Mesenchymal stem cell (in vitro differentiated cells and primary cell): ENCODE results near the gene CEP112.

ENCODE experiments used
- DNase-seq: peaks from one replicate; pipeline ENCODE4 v3.0.0-alpha.2; 2013
- H2AFZ ChIP-seq: one replicate; pipeline ENCODE4 v1.6.1; 2013; ENCODE audit warnings: low read depth, mild to moderate bottlenecking, control low read depth, inconsistent platforms, low read length, moderate library complexity
- H2AK5ac ChIP-seq: 2 replicates; pipeline ENCODE4 v1.6.1; 2013; ENCODE audit warnings: low read length, moderate library complexity, mild to moderate bottlenecking, inconsistent platforms; ENCODE audit not compliant: severe bottlenecking
- H2BK120ac ChIP-seq: one replicate; pipeline ENCODE4 v1.6.1; 2013; ENCODE audit warnings: low read depth, mild to moderate bottlenecking, inconsistent platforms, low read length, moderate library complexity
- H2BK12ac ChIP-seq, 2 experiments: one replicate each; pipeline ENCODE4 v1.6.1; 2013; ENCODE audit warnings: inconsistent platforms in 2 of 2, low read length in 2 of 2, mild to moderate bottlenecking in 2 of 2, moderate library complexity in 2 of 2, control low read depth in 1 of 2
- H2BK15ac ChIP-seq: one replicate; pipeline ENCODE4 v1.6.1; 2013; ENCODE audit warnings: mild to moderate bottlenecking, low read depth, inconsistent platforms; ENCODE audit not compliant: poor library complexity, severe bottlenecking
- H2BK5ac ChIP-seq: 2 replicates; pipeline ENCODE4 v1.6.1; 2013; ENCODE audit warnings: low read depth, mild to moderate bottlenecking, low read length, control low read depth, inconsistent platforms; ENCODE audit not compliant: poor library complexity, severe bottlenecking
- H3K14ac ChIP-seq, 2 experiments: one replicate each; pipeline ENCODE4 v1.6.1; 2013; ENCODE audit warnings: inconsistent platforms in 2 of 2, low read length in 2 of 2, control low read depth in 1 of 2, mild to moderate bottlenecking in 1 of 2, moderate library complexity in 1 of 2
- H3K18ac ChIP-seq, 2 experiments: one replicate each; pipeline ENCODE4 v1.6.1; 2013; ENCODE audit warnings: inconsistent platforms in 2 of 2, low read length in 2 of 2, control low read depth in 1 of 2, low read depth in 1 of 2, mild to moderate bottlenecking in 1 of 2
- H3K23ac ChIP-seq, 2 experiments: one replicate each; pipeline ENCODE4 v1.6.1; 2013; ENCODE audit warnings: inconsistent platforms in 2 of 2, low read length in 2 of 2, mild to moderate bottlenecking in 2 of 2, moderate library complexity in 2 of 2, control low read depth in 1 of 2
- H3K27ac ChIP-seq: 2 replicates; pipeline ENCODE4 v1.5.1; 2013; ENCODE audit warnings: mild to moderate bottlenecking, moderate library complexity, low read length, control low read depth, inconsistent platforms; ENCODE audit not compliant: poor library complexity, severe bottlenecking
- H3K27me3 ChIP-seq, 2 experiments: 2 replicates each; pipeline versions ENCODE4 v1.6.1 to v1.7.0; 2013; ENCODE audit warnings: low read length in 2 of 2, mild to moderate bottlenecking in 2 of 2, moderate library complexity in 2 of 2, control low read depth in 1 of 2, inconsistent platforms in 1 of 2; ENCODE audit not compliant: control insufficient read depth in 1 of 2, insufficient read depth in 1 of 2
- H3K36me3 ChIP-seq, 2 experiments: 2 replicates each; pipeline versions ENCODE4 v1.6.1 to v1.7.0; 2013; ENCODE audit warnings: low read length in 2 of 2, control low read depth in 1 of 2, inconsistent platforms in 1 of 2, low read depth in 1 of 2, mild to moderate bottlenecking in 1 of 2; ENCODE audit not compliant: insufficient read depth in 2 of 2, control insufficient read depth in 1 of 2
- H3K4ac ChIP-seq, 2 experiments: one replicate each; pipeline ENCODE4 v1.6.1; 2013; ENCODE audit warnings: inconsistent platforms in 2 of 2, low read length in 2 of 2, mild to moderate bottlenecking in 2 of 2, moderate library complexity in 2 of 2, control low read depth in 1 of 2, low read depth in 1 of 2
- H3K4me1 ChIP-seq: 2 replicates; pipeline ENCODE4 v1.6.1; 2013; ENCODE audit warnings: low read depth, low read length, control low read depth; ENCODE audit not compliant: control insufficient read depth, insufficient read depth
- H3K4me2 ChIP-seq: 2 replicates; pipeline ENCODE4 v1.6.1; 2013; ENCODE audit warnings: low read length, mild to moderate bottlenecking, inconsistent platforms; ENCODE audit not compliant: poor library complexity, severe bottlenecking
- H3K4me3 ChIP-seq, 2 experiments: 2 replicates each; pipeline versions ENCODE4 v1.5.1 to v1.7.0; 2013; ENCODE audit warnings: low read length in 2 of 2, mild to moderate bottlenecking in 2 of 2, control low read depth in 1 of 2, low read depth in 1 of 2; ENCODE audit not compliant: insufficient read depth in 1 of 2
- H3K79me1 ChIP-seq: replicated peaks from 2 replicates; pipeline ENCODE4 v1.6.1; 2013; ENCODE audit warnings: mild to moderate bottlenecking, control low read depth, low read length, inconsistent platforms; ENCODE audit not compliant: poor library complexity, severe bottlenecking
- H3K9ac ChIP-seq: 2 replicates; pipeline ENCODE4 v1.7.0; 2013; ENCODE audit warnings: mild to moderate bottlenecking, low read length, moderate library complexity
- H3K9me3 ChIP-seq: 2 replicates; pipeline ENCODE4 v1.7.0; 2013; ENCODE audit warnings: mild to moderate bottlenecking, low read length; ENCODE audit not compliant: control insufficient read depth
- H4K8ac ChIP-seq: one replicate; pipeline ENCODE4 v1.6.1; 2013; ENCODE audit warnings: inconsistent platforms, mild to moderate bottlenecking, low read length, moderate library complexity
- H4K91ac ChIP-seq: one replicate; pipeline ENCODE4 v1.6.1; 2013; ENCODE audit warnings: mild to moderate bottlenecking, low read length, inconsistent platforms
- WGBS: methylation state at CpG from one replicate; pipeline ENCODE4 v1.1.7; 2013; ENCODE audit warnings: mixed read lengths; 5-methylcytosine and 5-hydroxymethylcytosine counted together

Gene CEP112

GRCh38 chr17:65729207-65729606 lies 462.7 kb downstream of the CEP112 start:
- Histone ChIP-seq H3K27me3 (no peaks in the 10 kb centered on the region), H3K4me1 (peaks cover 2% of the 10 kb centered on the region), H3K4me2 (no peak overlapping the region), H3K79me1 (no peaks in the 10 kb centered on the region), H2BK120ac (no peak overlapping the region), H3K4me3 (no peak overlapping the region), H2AFZ (no peak overlapping the region), H3K18ac (no peak overlapping the region), H3K36me3 (no peaks in the 10 kb centered on the region), H2AK5ac (no peak overlapping the region), H3K23ac (no peak overlapping the region), H2BK12ac (no peak overlapping the region), H3K27ac (no peak overlapping the region), H3K4ac (no peak overlapping the region), H3K14ac (no peak overlapping the region), H4K8ac (no peak overlapping the region), H2BK15ac (no peak overlapping the region), H3K9me3 (no peaks in the 10 kb centered on the region), H2BK5ac (no peak overlapping the region), H3K9ac (no peak overlapping the region), H4K91ac (no peak overlapping the region)
- WGBS = no CpG with 5 or more reads among the region's 3 CpGs
- DNase-seq = no peak

- Histone ChIP-seq H3K9me3 (no peaks in the 10 kb centered on the region), H3K36me3 (no peaks in the 10 kb centered on the region), H3K18ac (no peak overlapping the region), H3K4me2 (no peak overlapping the region), H3K4ac (no peak overlapping the region), H2AFZ (no peak overlapping the region), H3K79me1 (no peaks in the 10 kb centered on the region), H2AK5ac (no peak overlapping the region), H3K9ac (no peak overlapping the region), H2BK5ac (no peak overlapping the region), H2BK12ac (no peak overlapping the region), H3K27me3 (no peaks in the 10 kb centered on the region), H3K14ac (no peak overlapping the region), H2BK15ac (no peak overlapping the region), H2BK120ac (no peak overlapping the region), H4K8ac (no peak overlapping the region), H4K91ac (no peak overlapping the region), H3K4me1 (peaks cover 2% of the 10 kb centered on the region), H3K4me3 (no peak overlapping the region), H3K23ac (no peak overlapping the region), H3K27ac (no peak overlapping the region)
- no peak for DNase-seq
- WGBS = 91% methylated on average over 2 of the region's 2 CpGs
Observed at GRCh38 chr17:65727832-65728231, 464.1 kb downstream of the CEP112 start.

DNA sequence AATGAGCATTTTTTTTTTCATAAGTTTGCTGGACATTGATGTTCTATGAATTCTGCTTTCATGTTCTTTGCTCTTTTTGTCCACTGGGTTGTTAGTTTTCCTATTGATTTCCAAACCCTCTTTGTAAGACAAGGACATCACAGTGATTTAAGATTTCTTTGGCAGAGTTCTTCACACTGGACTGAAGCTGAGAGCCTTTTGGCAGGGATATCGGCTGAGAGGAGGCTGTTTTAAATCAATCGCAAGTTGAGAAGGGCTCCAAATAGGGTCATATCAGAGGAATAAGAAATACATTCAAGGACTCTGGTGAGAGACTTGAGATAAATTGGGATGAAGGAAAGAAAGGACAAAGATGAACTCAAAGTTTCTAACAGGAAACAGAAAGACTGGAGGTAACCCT lies 464.7 kb downstream of the CEP112 start:
- no peak for DNase-seq
- Histone ChIP-seq H2BK120ac (no peak overlapping the region), H3K18ac (no peak overlapping the region), H3K4me3 (no peak overlapping the region), H3K4me1 (peaks cover 2% of the 10 kb centered on the region), H3K9ac (no peak overlapping the region), H3K79me1 (no peaks in the 10 kb centered on the region), H3K23ac (no peak overlapping the region), H3K4ac (no peak overlapping the region), H3K14ac (no peak overlapping the region), H3K36me3 (no peaks in the 10 kb centered on the region), H4K91ac (no peak overlapping the region), H3K4me2 (no peak overlapping the region), H2BK5ac (no peak overlapping the region), H2AFZ (no peak overlapping the region), H2BK12ac (no peak overlapping the region), H3K9me3 (no peaks in the 10 kb centered on the region), H2AK5ac (no peak overlapping the region), H3K27ac (no peak overlapping the region), H2BK15ac (no peak overlapping the region), H4K8ac (no peak overlapping the region), H3K27me3 (no peaks in the 10 kb centered on the region)
- WGBS = 96% methylated on average over 2 of the region's 2 CpGs

DNA sequence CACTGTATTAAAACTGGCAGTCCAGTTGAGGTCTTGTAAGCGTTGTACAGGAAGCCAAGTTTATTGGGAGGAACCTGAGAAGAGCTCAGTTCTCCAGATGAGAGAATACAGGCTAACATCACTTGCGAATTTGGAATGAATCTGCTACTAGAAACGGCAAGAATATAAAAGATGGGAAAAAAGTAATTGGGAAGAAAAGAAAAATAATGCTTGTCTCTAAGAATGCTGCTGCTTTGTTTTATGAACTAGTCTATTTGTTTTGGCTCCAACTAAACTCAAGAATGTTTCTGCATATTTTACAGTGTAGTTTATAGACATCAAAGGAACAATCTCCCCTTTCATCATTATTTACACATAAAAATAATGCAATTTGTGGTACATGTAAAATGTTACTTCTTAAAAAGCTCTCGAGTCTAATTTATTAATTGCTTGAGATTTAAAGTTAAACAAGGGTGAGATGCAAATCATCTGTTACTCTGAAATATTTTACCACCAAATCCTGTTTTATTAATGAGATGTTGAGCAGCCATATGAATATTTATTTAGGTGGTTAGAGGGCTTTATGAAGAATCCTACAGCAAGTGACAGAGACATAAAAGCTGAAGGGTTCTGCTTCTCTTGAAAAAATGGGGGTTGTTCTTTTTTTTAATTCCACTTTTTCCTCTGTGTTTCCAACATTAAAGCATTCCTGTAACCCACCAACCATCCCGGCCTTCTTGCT lies 468.3 kb downstream of the CEP112 start:
- WGBS = 93% methylated on average over 4 of the region's 5 CpGs
- no peak overlapping the region for H2AK5ac ChIP-seq
- H4K8ac ChIP-seq = no peak overlapping the region
- H3K27ac ChIP-seq = no peak overlapping the region
- no peak overlapping the region for H2BK5ac ChIP-seq
- H2BK12ac ChIP-seq = no peak overlapping the region
- no peak overlapping the region for H2BK15ac ChIP-seq
- H3K36me3 ChIP-seq = no peaks in the 10 kb centered on the region
- H3K27me3 ChIP-seq = no peaks in the 10 kb centered on the region
- DNase-seq = no peak
- no peak overlapping the region for H3K23ac ChIP-seq
- H3K9me3 ChIP-seq = no peaks in the 10 kb centered on the region
- H3K79me1 ChIP-seq = no peaks in the 10 kb centered on the region
- no peak overlapping the region for H3K14ac ChIP-seq
- H4K91ac ChIP-seq = no peak overlapping the region
- peak overlapping the region; percentile 3 for H3K9ac ChIP-seq
- H3K4me1 ChIP-seq = peaks cover 2% of the 10 kb centered on the region
- H3K18ac ChIP-seq = no peak overlapping the region
- H2AFZ ChIP-seq = no peak overlapping the region
- no peak overlapping the region for H2BK120ac ChIP-seq
- H3K4me2 ChIP-seq = no peak overlapping the region
- H3K4me3 ChIP-seq = no peak overlapping the region
- no peak overlapping the region for H3K4ac ChIP-seq
